Type B pancreatic cell (in vitro differentiated cells): Measurements from ENCODE around the gene COPS3. TPM values are rescaled to one million over a fixed set of nuclear protein-coding genes. Genes with fewer than 3 reads are reported as not detected.

Experiments used
- DNase-seq: peaks from one replicate; pipeline ENCODE4 v3.0.0; 2021; ENCODE audit warnings: mixed read lengths; ENCODE audit not compliant: unreplicated experiment; ENCODE audit errors: extremely low spot score
- H3K27ac Mint-ChIP-seq: 2 replicates; pipeline ENCODE4 v1.8.0; 2021; ENCODE audit warnings: mild to moderate bottlenecking, mixed read lengths
- H3K27me3 Mint-ChIP-seq: 2 replicates; pipeline ENCODE4 v1.8.0; 2021; ENCODE audit warnings: mixed read lengths
- H3K36me3 Mint-ChIP-seq: 2 replicates; pipeline ENCODE4 v1.8.0; 2021; ENCODE audit warnings: mixed read lengths
- H3K4me1 Mint-ChIP-seq: one replicate; pipeline ENCODE4 v1.8.0; 2021; ENCODE audit warnings: mixed read lengths; ENCODE audit not compliant: unreplicated experiment
- H3K4me3 Mint-ChIP-seq: 2 replicates; pipeline ENCODE4 v1.8.0; 2021; ENCODE audit warnings: mild to moderate bottlenecking, mixed read lengths
- H3K9me3 Mint-ChIP-seq: 2 replicates; pipeline ENCODE4 v1.8.0; 2021; ENCODE audit warnings: mixed read lengths
- total RNA-seq: library from RNA; stranded (reverse); gene quantifications from 2 replicates; pipeline ENCODE4 v1.2.1, GENCODE V29; 2021; ENCODE audit warnings: low replicate concordance
- TF ChIP-seq, protein P1 (sequence below): fragments of 200-600 bp; sonication (generic); conservative IDR thresholded peaks from 2 replicates; pipeline ENCODE4 v1.5.0; 2021; ENCODE audit warnings: antibody characterized with exemption, mild to moderate bottlenecking

Gene COPS3
- total RNA-seq, 1 donor from 2014 or later: 63.1 TPM

DNA sequence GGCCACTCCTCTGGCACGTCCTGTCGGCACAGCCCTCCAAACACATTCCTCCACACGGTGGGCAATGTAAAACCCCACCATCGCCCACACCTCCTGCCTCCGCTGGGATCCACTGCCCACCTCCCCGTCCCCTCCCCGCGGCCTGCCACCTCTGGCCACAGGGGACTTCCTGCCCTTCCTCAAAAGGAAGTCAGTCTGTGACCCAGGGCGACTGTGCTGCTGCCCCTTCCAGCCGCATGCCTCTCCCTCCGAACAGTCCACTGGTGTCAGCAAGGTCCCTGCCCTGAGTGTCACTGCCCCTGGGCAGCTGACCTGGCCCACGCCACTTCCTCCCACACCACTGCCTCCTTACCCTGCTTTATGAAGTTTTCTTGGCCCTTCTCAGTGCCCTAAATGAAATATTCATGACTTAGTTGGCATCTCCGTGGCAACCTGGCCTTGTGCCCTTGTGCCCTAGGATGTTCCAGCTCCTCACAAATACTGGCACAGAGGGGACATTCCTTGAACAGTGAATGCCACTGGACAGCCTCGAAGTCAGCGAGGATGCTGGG, 76.9 kb downstream of the COPS3 start:
- Mint-ChIP-seq H3K27me3 (no peaks in the 10 kb centered on the region), H3K4me3 (no peak overlapping the region), H3K9me3 (no peaks in the 10 kb centered on the region), H3K4me1 (peaks cover 15% of the 10 kb centered on the region), H3K36me3 (no peaks in the 10 kb centered on the region), H3K27ac (no peak overlapping the region)
- DNase-seq: no peak
- TF ChIP-seq, protein P1, sequence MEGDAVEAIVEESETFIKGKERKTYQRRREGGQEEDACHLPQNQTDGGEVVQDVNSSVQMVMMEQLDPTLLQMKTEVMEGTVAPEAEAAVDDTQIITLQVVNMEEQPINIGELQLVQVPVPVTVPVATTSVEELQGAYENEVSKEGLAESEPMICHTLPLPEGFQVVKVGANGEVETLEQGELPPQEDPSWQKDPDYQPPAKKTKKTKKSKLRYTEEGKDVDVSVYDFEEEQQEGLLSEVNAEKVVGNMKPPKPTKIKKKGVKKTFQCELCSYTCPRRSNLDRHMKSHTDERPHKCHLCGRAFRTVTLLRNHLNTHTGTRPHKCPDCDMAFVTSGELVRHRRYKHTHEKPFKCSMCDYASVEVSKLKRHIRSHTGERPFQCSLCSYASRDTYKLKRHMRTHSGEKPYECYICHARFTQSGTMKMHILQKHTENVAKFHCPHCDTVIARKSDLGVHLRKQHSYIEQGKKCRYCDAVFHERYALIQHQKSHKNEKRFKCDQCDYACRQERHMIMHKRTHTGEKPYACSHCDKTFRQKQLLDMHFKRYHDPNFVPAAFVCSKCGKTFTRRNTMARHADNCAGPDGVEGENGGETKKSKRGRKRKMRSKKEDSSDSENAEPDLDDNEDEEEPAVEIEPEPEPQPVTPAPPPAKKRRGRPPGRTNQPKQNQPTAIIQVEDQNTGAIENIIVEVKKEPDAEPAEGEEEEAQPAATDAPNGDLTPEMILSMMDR: no peak

DNA sequence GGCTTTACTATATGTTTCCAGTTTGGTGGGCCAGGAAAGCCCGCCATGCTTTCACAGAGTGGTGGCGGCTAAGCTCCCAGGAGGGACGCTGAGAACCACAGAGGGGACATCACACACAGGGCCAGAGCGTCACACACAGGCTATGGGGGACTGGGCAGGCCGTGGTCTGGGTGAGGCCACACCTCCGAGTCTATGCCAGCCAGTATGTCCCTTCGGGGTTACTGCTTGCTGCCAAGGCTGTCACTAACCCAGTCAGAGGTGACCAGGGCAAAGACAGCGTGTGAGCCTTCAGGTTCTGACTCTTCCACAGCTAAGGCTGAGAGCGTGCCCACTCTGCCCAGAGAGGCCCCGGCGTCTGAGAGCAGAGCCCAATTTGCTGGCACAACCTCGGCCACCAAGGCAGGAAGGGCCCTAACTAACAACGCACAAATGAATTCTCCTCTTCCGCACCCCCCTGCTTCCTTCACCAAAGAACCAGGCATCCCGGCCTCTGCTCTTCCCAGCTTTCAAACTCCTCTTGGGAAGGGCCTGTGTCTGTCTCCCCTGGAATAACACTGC, 77.8 kb downstream of the COPS3 start:
- no peaks in the 10 kb centered on the region for H3K27me3 Mint-ChIP-seq
- H3K9me3 Mint-ChIP-seq: no peaks in the 10 kb centered on the region
- H3K4me1 Mint-ChIP-seq: peaks cover 15% of the 10 kb centered on the region
- DNase-seq: no peak
- H3K4me3 Mint-ChIP-seq: no peak overlapping the region
- no peak overlapping the region for H3K27ac Mint-ChIP-seq
- TF ChIP-seq, protein P1: no peak
- H3K36me3 Mint-ChIP-seq: no peaks in the 10 kb centered on the region

DNA sequence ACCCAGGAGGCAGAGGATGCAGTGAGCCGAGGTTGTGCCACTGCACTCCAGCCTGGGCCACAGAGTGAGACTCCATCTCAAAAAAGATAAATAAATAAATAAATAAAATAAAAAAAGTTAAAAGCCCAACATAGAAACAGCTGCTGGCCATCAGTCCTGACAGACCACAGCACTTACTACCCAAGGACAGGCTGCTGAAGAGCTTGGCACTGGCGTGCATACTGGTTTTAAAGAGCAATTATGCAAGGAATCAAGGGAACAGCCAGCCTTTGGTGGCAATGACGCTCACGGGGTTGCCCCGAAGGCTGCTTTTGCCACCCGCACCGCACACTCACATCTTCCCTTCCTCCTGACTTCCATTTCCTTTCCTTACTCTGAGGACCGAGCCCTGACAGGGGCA, 79.1 kb downstream of the COPS3 start:
- Mint-ChIP-seq H3K27ac (no peak overlapping the region), H3K4me3 (no peak overlapping the region), H3K9me3 (no peaks in the 10 kb centered on the region), H3K27me3 (no peaks in the 10 kb centered on the region), H3K4me1 (peaks cover 15% of the 10 kb centered on the region), H3K36me3 (no peaks in the 10 kb centered on the region)
- TF ChIP-seq, protein P1: no peak
- no peak for DNase-seq

DNA sequence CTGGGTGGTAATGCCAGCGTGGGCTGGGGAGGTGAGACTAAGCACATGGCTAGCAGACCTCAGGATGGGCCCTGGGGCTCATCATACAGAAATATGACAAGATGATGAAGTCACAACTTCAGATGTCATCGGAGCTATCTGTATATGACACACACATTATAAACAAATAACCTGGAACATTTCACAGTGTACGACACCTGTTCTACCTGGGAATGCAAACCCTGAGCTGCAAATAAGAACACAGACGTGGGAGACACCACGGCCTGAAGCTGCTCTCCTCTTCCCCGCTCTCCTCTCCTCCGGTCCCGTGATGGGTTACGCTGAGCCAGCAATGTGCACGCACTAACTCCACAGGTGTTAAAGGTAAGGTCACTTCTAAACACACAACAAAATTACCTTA, 79.8 kb downstream of the COPS3 start:
- DNase-seq: no peak
- H3K9me3 Mint-ChIP-seq: no peaks in the 10 kb centered on the region

DNA sequence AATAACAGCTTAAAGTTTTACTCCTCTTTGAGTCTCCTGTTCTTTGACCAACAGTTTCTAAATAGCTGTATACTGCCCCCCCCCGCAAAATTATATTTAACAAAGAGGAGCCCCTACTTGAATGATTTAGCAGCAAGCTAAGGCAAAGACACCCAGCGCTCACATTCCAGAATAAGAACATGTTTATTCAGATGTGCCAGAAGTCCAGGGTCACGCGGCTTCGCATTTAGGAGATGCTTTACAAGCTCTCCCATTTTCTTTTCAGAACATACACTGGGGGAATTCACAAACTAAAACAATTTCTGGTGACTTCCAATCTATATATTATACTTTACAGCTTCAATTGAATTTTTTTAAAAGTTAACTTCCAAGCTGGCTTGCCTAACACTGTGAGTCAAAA, 80.2 kb downstream of the COPS3 start:
- Mint-ChIP-seq H3K27ac (no peak overlapping the region), H3K27me3 (no peaks in the 10 kb centered on the region), H3K36me3 (no peaks in the 10 kb centered on the region), H3K4me1 (peaks cover 15% of the 10 kb centered on the region), H3K4me3 (no peak overlapping the region), H3K9me3 (no peaks in the 10 kb centered on the region)
- TF ChIP-seq, protein P1: no peak
- DNase-seq: no peak

More for the DNA sequence above, 79.8 kb downstream of the COPS3 start:
- Mint-ChIP-seq H3K36me3 (no peaks in the 10 kb centered on the region), H3K27me3 (no peaks in the 10 kb centered on the region), H3K27ac (no peak overlapping the region), H3K4me3 (no peak overlapping the region), H3K4me1 (peaks cover 15% of the 10 kb centered on the region)
- TF ChIP-seq, protein P1: no peak
